Measurements from ENCODE around the gene NR2C2. TPM values are rescaled to one million over a fixed set of nuclear protein-coding genes. Genes with fewer than 3 reads are reported as not detected.

NR2C2 gene
- total and polyA plus RNA-seq, 2 donors (not counting 1 experiment from before 2014, with no cell fraction given), result 22.8 to 96.9 TPM

DNA sequence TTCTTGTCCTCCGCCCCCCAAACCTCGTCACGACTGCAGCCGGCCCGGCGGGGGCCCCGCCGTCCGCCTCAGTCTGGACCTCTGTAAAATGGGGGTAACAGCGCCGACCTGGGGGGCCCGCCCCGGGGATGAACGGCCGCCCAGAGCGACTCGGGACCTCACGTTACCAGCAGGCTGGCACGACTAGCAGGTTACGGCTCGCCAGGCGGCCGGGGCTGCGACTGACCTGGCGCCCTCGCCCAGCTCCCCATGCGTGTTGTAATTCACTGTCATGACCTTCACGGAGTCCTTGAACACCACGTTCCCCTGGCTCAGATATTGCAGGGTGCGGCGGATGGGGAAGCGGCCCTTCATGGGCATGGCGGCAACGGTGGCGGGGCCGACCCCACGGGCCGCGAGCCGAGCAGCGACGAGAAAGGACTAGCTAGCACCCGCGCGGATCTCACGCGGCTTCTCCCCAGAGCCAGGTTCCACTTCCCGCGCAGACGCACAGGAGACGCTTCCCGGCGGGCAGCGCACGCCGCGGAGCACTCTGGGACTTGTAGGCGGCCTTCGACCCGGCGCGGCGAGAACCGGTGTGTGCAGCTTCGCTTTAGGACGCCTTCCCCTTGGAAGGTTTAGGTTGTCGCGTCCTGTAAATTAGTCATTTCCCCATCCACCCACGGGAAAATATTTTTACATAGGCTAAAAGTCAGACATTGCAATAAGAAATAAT, 117.6 kb downstream of the NR2C2 start, which contains the start of gene MRPS25:
TSS of gene MRPS25 (minus strand) at position 481 of the 715 bp plus-strand sequence. CDS start at position 360, 121 bp downstream.
- 1% methylated on average over 64 of the region's 69 CpGs for WGBS (ENCODE audit: insufficient coverage)
- peaks cover 23% of the 10 kb centered on the region for H3K4me1 Mint-ChIP-seq
- intact Hi-C loops (cut with micrococcal nuclease), result loop anchor here (1.0 to 2.0 kb wide), 6 partner anchors 10 to 414 kb away; partner anchors contain the start of genes CAPN7, CCDC174 and RBSN
- Histone ChIP-seq H3K79me2 (ENCODE audit: control insufficient read depth, insufficient read depth, low read length) (peaks cover 38% of the 10 kb centered on the region), H3K36me3 (replicated peaks in 1 of 2; ENCODE audit: control extremely low read depth in 1 of 2, control insufficient read depth in 1 of 2, extremely low read depth in 1 of 2, insufficient read depth in 2 of 2, low read length in 1 of 2) (peaks cover 0 to 5% of the 10 kb centered on the region in 2 experiments), H3K4me3 (ENCODE audit: control extremely low read depth in 1 of 5, extremely low read depth in 1 of 5, insufficient read depth in 1 of 5, low read depth in 2 of 5, low read length in 4 of 5) (peak within 1 kb of the TSS; percentile 36 to 93 (median 79)), H3K4me2 (replicated peaks; ENCODE audit: low read depth, low read length, poor library complexity, severe bottlenecking) (peak within 1 kb of the TSS; percentile 92), H3K9me3 (ENCODE audit: control extremely low read depth in 1 of 3, control insufficient read depth in 2 of 3, insufficient read depth in 1 of 3, low read length in 2 of 3) (no peaks in the 10 kb centered on the region), H3K27me3 (replicated peaks in 1 of 4; ENCODE audit: control extremely low read depth in 1 of 4, control insufficient read depth in 3 of 4, insufficient read depth in 4 of 4, low read length in 3 of 4) (no peaks in the 10 kb centered on the region), H2AFZ (ENCODE audit: insufficient read depth, low read depth, low read length, poor library complexity, severe bottlenecking) (peak within 1 kb of the TSS; percentile 89), H3K4me1 (ENCODE audit: control insufficient read depth in 2 of 2, insufficient read depth in 2 of 2, low read length in 2 of 2) (peaks cover 18 to 23% of the 10 kb centered on the region in 2 donors), H3K27ac (ENCODE audit: low read length in 2 of 2) (peak within 1 kb of the TSS; percentile 66 to 89), H4K20me1 (ENCODE audit: control insufficient read depth, insufficient read depth, low read length, poor library complexity, severe bottlenecking) (peaks cover 16% of the 10 kb centered on the region), H3K9ac (ENCODE audit: low read length) (peak within 1 kb of the TSS; percentile 94)
- DNase-seq (peak; percentile 92), ATAC-seq (ENCODE audit: low read depth) (peak; percentile 98)
- ChIA-PET POLR2A (interaction anchor here (0.6 to 1.8 kb wide), 9 partner anchors 14 to 1767 kb away, joined by 3 to 18 read pairs (median 3); partner anchors contain the start of genes CCDC174, LSM3, NR2C2 and RBSN), CTCF (interaction anchor here (1.0 to 2.1 kb wide), 8 partner anchors 10 to 144 kb away, joined by 3 to 8 read pairs (median 4); no protein-coding TSS in a partner anchor)
- no peaks in the 10 kb centered on the region for H3K27me3 Mint-ChIP-seq
- peak within 1 kb of the TSS; percentile 100 for H3K4me3 Mint-ChIP-seq
- TF ChIP-seq, protein P1, sequence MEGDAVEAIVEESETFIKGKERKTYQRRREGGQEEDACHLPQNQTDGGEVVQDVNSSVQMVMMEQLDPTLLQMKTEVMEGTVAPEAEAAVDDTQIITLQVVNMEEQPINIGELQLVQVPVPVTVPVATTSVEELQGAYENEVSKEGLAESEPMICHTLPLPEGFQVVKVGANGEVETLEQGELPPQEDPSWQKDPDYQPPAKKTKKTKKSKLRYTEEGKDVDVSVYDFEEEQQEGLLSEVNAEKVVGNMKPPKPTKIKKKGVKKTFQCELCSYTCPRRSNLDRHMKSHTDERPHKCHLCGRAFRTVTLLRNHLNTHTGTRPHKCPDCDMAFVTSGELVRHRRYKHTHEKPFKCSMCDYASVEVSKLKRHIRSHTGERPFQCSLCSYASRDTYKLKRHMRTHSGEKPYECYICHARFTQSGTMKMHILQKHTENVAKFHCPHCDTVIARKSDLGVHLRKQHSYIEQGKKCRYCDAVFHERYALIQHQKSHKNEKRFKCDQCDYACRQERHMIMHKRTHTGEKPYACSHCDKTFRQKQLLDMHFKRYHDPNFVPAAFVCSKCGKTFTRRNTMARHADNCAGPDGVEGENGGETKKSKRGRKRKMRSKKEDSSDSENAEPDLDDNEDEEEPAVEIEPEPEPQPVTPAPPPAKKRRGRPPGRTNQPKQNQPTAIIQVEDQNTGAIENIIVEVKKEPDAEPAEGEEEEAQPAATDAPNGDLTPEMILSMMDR (IDR thresholded peaks at IDR 0.05), result no peak
- TF ChIP-seq EZH2 (IDR thresholded peaks at IDR 0.05; ENCODE audit: borderline replicate concordance, insufficient read depth, low read depth, low read length, poor library complexity, severe bottlenecking), result no peak
- peak within 1 kb of the TSS; percentile 98 for H3K27ac Mint-ChIP-seq
- no peaks in the 10 kb centered on the region for H3K9me3 Mint-ChIP-seq (ENCODE audit: insufficient read depth)

All from B cell (primary cell).